Measurements from ENCODE around the gene UBTD2.

DNA sequence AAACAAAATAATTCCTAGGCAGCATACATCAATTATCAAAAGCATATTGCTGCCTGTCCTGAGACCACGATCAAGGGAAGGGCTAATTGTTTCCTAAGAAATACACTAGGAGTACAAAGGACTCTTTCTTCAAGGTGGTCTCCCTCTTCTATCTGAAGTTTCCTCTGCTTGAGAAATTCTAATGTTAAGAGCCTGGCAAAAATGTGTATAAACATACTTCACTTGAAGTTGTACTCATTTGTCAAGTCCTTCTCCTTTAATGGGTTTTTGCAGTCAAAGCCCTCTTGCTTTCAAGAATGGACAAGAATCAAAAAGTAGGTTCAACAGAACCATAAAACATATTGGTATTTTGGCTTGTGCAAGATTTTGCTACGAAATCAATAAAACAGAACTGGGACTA is 31.1 kb downstream of the UBTD2 start:
- TF ChIP-seq, protein P1, sequence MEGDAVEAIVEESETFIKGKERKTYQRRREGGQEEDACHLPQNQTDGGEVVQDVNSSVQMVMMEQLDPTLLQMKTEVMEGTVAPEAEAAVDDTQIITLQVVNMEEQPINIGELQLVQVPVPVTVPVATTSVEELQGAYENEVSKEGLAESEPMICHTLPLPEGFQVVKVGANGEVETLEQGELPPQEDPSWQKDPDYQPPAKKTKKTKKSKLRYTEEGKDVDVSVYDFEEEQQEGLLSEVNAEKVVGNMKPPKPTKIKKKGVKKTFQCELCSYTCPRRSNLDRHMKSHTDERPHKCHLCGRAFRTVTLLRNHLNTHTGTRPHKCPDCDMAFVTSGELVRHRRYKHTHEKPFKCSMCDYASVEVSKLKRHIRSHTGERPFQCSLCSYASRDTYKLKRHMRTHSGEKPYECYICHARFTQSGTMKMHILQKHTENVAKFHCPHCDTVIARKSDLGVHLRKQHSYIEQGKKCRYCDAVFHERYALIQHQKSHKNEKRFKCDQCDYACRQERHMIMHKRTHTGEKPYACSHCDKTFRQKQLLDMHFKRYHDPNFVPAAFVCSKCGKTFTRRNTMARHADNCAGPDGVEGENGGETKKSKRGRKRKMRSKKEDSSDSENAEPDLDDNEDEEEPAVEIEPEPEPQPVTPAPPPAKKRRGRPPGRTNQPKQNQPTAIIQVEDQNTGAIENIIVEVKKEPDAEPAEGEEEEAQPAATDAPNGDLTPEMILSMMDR (IDR thresholded peaks at IDR 0.05 in 2 of 3, conservative IDR thresholded peaks at IDR 0.05 in 1 of 3; ENCODE audit: insufficient read depth in 2 of 3, low read depth in 1 of 3, low read length in 3 of 3): no peak
- TF ChIP-seq MCM7 (IDR thresholded peaks at IDR 0.05): no peak
